Lower lobe of right lung (tissue), 2 donors: ENCODE measurements around the gene MT1F. TPM values are rescaled to one million over a fixed set of nuclear protein-coding genes. Genes with fewer than 3 reads are reported as not detected.

Experiments
- ATAC-seq, 2 donors: fragments of 200-7000 bp; cut with Tn5 transposase; one replicate each; pipeline ENCODE4 v1.9.1; 2020 to 2022; ENCODE audit warnings: mild to moderate bottlenecking in 2 of 2, moderate library complexity in 2 of 2
- DNase-seq: peaks from one replicate; pipeline ENCODE4 v3.0.0-alpha.2; 2020
- H3K27ac ChIP-seq: fragments of 200-600 bp; one replicate; pipeline ENCODE4 v1.8.0; 2022
- H3K27me3 ChIP-seq: fragments of 200-600 bp; one replicate; pipeline ENCODE4 v1.8.0; 2022; ENCODE audit warnings: low read depth
- H3K36me3 ChIP-seq: fragments of 200-600 bp; one replicate; pipeline ENCODE4 v1.8.0; 2022; ENCODE audit warnings: mild to moderate bottlenecking
- H3K4me1 ChIP-seq: fragments of 200-600 bp; one replicate; pipeline ENCODE4 v1.8.0; 2022
- H3K4me3 ChIP-seq: fragments of 200-600 bp; one replicate; pipeline ENCODE4 v1.8.0; 2022; ENCODE audit warnings: mild to moderate bottlenecking
- H3K9me3 ChIP-seq: fragments of 200-600 bp; one replicate; pipeline ENCODE4 v1.8.0; 2022
- CTCF ChIP-seq: fragments of 200-600 bp; IDR thresholded peaks from one replicate; pipeline ENCODE4 v1.8.0; 2022; ENCODE audit warnings: antibody characterized with exemption, mild to moderate bottlenecking
- intact Hi-C: fragments of 100-400 bp; cut with DNase I; formaldehyde crosslinking; loops from one replicate; pipeline ENCODE4 v1.11.0; 2022
- total RNA-seq: library from RNA; stranded (reverse); fragmentation: NEBNext Ultra II Directional; extraction: Animal tissue kit (Norgen Biotek cat#: 25700); gene quantifications from one replicate; pipeline ENCODE4 v1.2.1, GENCODE V29; 2021
- donor health status: DM: no; HTN: yes; CAD: no; lungs with severe emphysema.

Gene MT1F
- total RNA-seq, 1 donor from 2014 or later: 12.6 TPM

- H3K4me3 ChIP-seq: no peak overlapping the region
- no peaks in the 10 kb centered on the region for H3K4me1 ChIP-seq
- TF ChIP-seq CTCF: no peak
- no peak overlapping the region for H3K27ac ChIP-seq
- H3K9me3 ChIP-seq: no peaks in the 10 kb centered on the region
- DNase-seq (no peak), ATAC-seq (no peak)
- intact Hi-C loops: no loop called here
- H3K27me3 ChIP-seq: peaks cover 23% of the 10 kb centered on the region
- no peaks in the 10 kb centered on the region for H3K36me3 ChIP-seq
Observed at GRCh38 chr16:56649820-56650219, 7.9 kb upstream of the MT1F start.

GRCh38 chr16:56651586-56651985 lies 6.2 kb upstream of the MT1F start, which contains the start of gene MT1B:
Gene MT1B, plus strand, starts transcription at chr16:56651886. Its CDS starts 68 bp downstream, at chr16:56651954.
- no peak for TF ChIP-seq CTCF
- H3K4me1 ChIP-seq: no peaks in the 10 kb centered on the region
- H3K36me3 ChIP-seq: no peaks in the 10 kb centered on the region
- DNase-seq (no peak), ATAC-seq (no peak)
- H3K27me3 ChIP-seq: peaks cover 17% of the 10 kb centered on the region
- H3K4me3 ChIP-seq: no peak within 1 kb of the TSS
- H3K27ac ChIP-seq: no peak within 1 kb of the TSS
- intact Hi-C loops: no loop called here
- no peaks in the 10 kb centered on the region for H3K9me3 ChIP-seq

- Histone ChIP-seq H3K27ac (no peak overlapping the region), H3K4me1 (no peaks in the 10 kb centered on the region), H3K27me3 (peaks cover 12% of the 10 kb centered on the region), H3K36me3 (no peaks in the 10 kb centered on the region), H3K4me3 (no peak overlapping the region), H3K9me3 (no peaks in the 10 kb centered on the region)
- no peak for TF ChIP-seq CTCF
- DNase-seq (no peak), ATAC-seq (no peak)
- intact Hi-C loops: no loop called here
Observed at GRCh38 chr16:56652600-56652999, 5.2 kb upstream of the MT1F start.

- intact Hi-C loops: no loop called here
- Histone ChIP-seq H3K4me3 (no peak overlapping the region), H3K27me3 (peaks cover 6% of the 10 kb centered on the region), H3K27ac (no peak overlapping the region), H3K4me1 (peaks cover 3% of the 10 kb centered on the region), H3K36me3 (no peaks in the 10 kb centered on the region), H3K9me3 (no peaks in the 10 kb centered on the region)
- no peak for TF ChIP-seq CTCF
- ATAC-seq (no peak), DNase-seq (no peak)
Observed at GRCh38 chr16:56653218-56653617, 4.5 kb upstream of the MT1F start.

GRCh38 chr16:56658327-56658875 lies 642 bp downstream of the MT1F start:
- Histone ChIP-seq H3K4me1 (peaks cover 10% of the 10 kb centered on the region), H3K4me3 (peak overlapping the region; percentile 74), H3K9me3 (no peaks in the 10 kb centered on the region), H3K36me3 (no peaks in the 10 kb centered on the region), H3K27ac (peak overlapping the region; percentile 78), H3K27me3 (peaks cover 13% of the 10 kb centered on the region)
- intact Hi-C loops: no loop called here
- ATAC-seq (no peak), DNase-seq (no peak)
- no peak for TF ChIP-seq CTCF
